ENCODE measurements around the gene SHB.

Gene SHB

DNA sequence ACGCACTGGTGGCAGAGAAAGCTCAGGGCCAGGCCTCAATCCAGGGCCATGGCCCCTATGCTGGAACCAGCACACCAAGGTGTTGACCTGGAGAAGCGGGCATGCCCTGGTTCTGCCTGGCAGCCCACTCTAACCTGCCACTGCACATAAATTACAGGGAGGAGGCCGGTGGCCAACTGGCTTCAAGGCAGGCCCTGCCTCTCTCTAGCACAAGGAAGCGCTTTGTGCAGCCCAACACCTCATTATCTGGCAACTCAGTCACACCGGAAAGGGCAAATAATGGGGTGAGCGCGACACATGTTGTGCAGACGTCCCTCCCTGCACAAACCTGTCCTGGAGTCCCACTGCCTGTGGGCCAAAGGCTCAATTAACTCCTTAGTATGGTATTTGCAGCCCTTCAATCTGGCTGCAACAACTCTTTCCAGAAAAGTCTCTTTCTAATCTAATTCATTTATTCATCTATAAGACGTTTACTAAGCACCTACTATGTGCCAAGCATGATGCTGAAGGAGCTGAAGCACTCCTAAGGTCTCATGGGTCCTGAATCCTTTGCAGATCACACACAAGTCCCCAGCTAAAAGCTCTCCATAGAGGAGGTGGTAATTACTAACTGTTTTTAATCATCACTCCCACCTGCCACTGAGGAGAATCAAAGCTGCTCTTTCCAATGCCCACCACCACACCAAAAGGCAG lies 24.9 kb downstream of the SHB start:
- DNase-seq (ENCODE audit: low read depth): no peak
- TF ChIP-seq, protein P1, sequence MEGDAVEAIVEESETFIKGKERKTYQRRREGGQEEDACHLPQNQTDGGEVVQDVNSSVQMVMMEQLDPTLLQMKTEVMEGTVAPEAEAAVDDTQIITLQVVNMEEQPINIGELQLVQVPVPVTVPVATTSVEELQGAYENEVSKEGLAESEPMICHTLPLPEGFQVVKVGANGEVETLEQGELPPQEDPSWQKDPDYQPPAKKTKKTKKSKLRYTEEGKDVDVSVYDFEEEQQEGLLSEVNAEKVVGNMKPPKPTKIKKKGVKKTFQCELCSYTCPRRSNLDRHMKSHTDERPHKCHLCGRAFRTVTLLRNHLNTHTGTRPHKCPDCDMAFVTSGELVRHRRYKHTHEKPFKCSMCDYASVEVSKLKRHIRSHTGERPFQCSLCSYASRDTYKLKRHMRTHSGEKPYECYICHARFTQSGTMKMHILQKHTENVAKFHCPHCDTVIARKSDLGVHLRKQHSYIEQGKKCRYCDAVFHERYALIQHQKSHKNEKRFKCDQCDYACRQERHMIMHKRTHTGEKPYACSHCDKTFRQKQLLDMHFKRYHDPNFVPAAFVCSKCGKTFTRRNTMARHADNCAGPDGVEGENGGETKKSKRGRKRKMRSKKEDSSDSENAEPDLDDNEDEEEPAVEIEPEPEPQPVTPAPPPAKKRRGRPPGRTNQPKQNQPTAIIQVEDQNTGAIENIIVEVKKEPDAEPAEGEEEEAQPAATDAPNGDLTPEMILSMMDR (IDR thresholded peaks at IDR 0.05; ENCODE audit: insufficient read depth, low read depth, low read length, missing control alignments): no peak
- H3K4me3 ChIP-seq (ENCODE audit: low read depth, low read length): no peak overlapping the region

GRCh38 chr9:38042626-38043357 lies 26.2 kb downstream of the SHB start:
- TF ChIP-seq, protein P1 (IDR thresholded peaks at IDR 0.05; ENCODE audit: insufficient read depth, low read depth, low read length, missing control alignments): no peak
- H3K4me3 ChIP-seq (ENCODE audit: low read depth, low read length): no peak overlapping the region
- DNase-seq (ENCODE audit: low read depth): no peak

- no peak for DNase-seq (ENCODE audit: low read depth)
- TF ChIP-seq, protein P1 (IDR thresholded peaks at IDR 0.05; ENCODE audit: insufficient read depth, low read depth, low read length, missing control alignments): no peak
Observed at GRCh38 chr9:38041564-38042243, 27.3 kb downstream of the SHB start.

GRCh38 chr9:38039907-38040682 lies 28.9 kb downstream of the SHB start:
- DNase-seq (ENCODE audit: low read depth): no peak
- TF ChIP-seq, protein P1 (IDR thresholded peaks at IDR 0.05; ENCODE audit: insufficient read depth, low read depth, low read length, missing control alignments): no peak
- no peak overlapping the region for H3K4me3 ChIP-seq (ENCODE audit: low read depth, low read length)

More at GRCh38 chr9:38041564-38042243, 27.3 kb downstream of the SHB start:
- no peak overlapping the region for H3K4me3 ChIP-seq (ENCODE audit: low read depth, low read length)

- DNase-seq (ENCODE audit: low read depth): no peak
- no peak overlapping the region for H3K4me3 ChIP-seq (ENCODE audit: low read depth, low read length)
Observed at GRCh38 chr9:38039090-38039906, 29.7 kb downstream of the SHB start.

More at GRCh38 chr9:38039090-38039906, 29.7 kb downstream of the SHB start:
- TF ChIP-seq, protein P1 (IDR thresholded peaks at IDR 0.05; ENCODE audit: insufficient read depth, low read depth, low read length, missing control alignments): no peak
